Myocyte (in vitro differentiated cells): Measurements from ENCODE around the gene SLC25A25. TPM values are rescaled to one million over a fixed set of nuclear protein-coding genes. Genes with fewer than 3 reads are reported as not detected.
A peak's percentile ranks its signal among the peaks of the same experiment; 100 is the strongest.
"Not testable (repeated sequence)": the region's sequence is repeated elsewhere in the genome, so short reads cannot be mapped to it uniquely, and the experiment has no call there.

Experiments used
- DNase-seq: peaks from one replicate; pipeline ENCODE4 v3.0.0-alpha.2; 2012; ENCODE audit warnings: low read depth
- total RNA-seq: library from RNA; depleted of rRNA; stranded (reverse); fragments of >200 nt; gene quantifications from 2 replicates; pipeline ENCODE4 v1.2.3, GENCODE V29; 2014

SLC25A25 gene
- total RNA-seq, 1 donor from 2014 or later, result 46.1 TPM

GRCh38 chr9:128051932-128052709, 15.9 kb upstream of the SLC25A25 start:
- no peak for DNase-seq

- DNase-seq, result no peak
Observed at GRCh38 chr9:128053560-128053959, 14.5 kb upstream of the SLC25A25 start.

- DNase-seq, result no peak
Observed at GRCh38 chr9:128054087-128054486, 13.9 kb upstream of the SLC25A25 start.

GRCh38 chr9:128055344-128056040, 12.5 kb upstream of the SLC25A25 start:
- no peak for DNase-seq

- no peak for DNase-seq
Observed at GRCh38 chr9:128056086-128056485, 11.9 kb upstream of the SLC25A25 start.

GRCh38 chr9:128056887-128057723, 10.9 kb upstream of the SLC25A25 start:
- no peak for DNase-seq

- DNase-seq, result no peak
Observed at GRCh38 chr9:128057724-128058409, 10.2 kb upstream of the SLC25A25 start.

GRCh38 chr9:128059365-128059983, 8.6 kb upstream of the SLC25A25 start:
- DNase-seq, result no peak

GRCh38 chr9:128061275-128061960, 6.6 kb upstream of the SLC25A25 start:
- peak; percentile 31 for DNase-seq

GRCh38 chr9:128062279-128062678, 5.8 kb upstream of the SLC25A25 start:
- DNase-seq, result no peak

GRCh38 chr9:128062846-128063831, 4.9 kb upstream of the SLC25A25 start:
- DNase-seq, result no peak

GRCh38 chr9:128065907-128066712, 1.9 kb upstream of the SLC25A25 start:
- no peak for DNase-seq

GRCh38 chr9:128066713-128067644, 1.1 kb upstream of the SLC25A25 start, which contains the start of gene NAIF1:
Gene NAIF1 (minus strand): TSS chr9:128067320. CDS start chr9:128067101, 219 bp downstream.
- peak; percentile 99 for DNase-seq

- DNase-seq, result no peak
Observed at GRCh38 chr9:128068386-128069205, 564 bp downstream of the SLC25A25 start.

- no peak for DNase-seq
Observed at GRCh38 chr9:128070874-128071273, 2.8 kb downstream of the SLC25A25 start.

GRCh38 chr9:128071475-128071874, 3.4 kb downstream of the SLC25A25 start:
- not testable (repeated sequence) for DNase-seq
